Measurements from ENCODE around the gene SEMA5B.
A peak's percentile ranks its signal among the peaks of the same experiment; 100 is the strongest.

The SEMA5B gene

GRCh38 chr3:123027292-123028232, at the start of gene SEMA5B:
SEMA5B (minus strand) TSS chr3:123027763; CDS start chr3:122961263, 66,500 bp downstream.
- no peaks in the 10 kb centered on the region for H3K9me3 ChIP-seq (ENCODE audit: severe bottlenecking)
- peak; percentile 71 for TF ChIP-seq CTCF (IDR thresholded peaks at IDR 0.05; ENCODE audit: low read depth, low read length)
- peak within 1 kb of the TSS; percentile 71 for H3K27ac ChIP-seq
- H3K27me3 ChIP-seq (ENCODE audit: insufficient read depth, low read depth, severe bottlenecking), result no peaks in the 10 kb centered on the region
- H3K36me3 ChIP-seq, result no peaks in the 10 kb centered on the region
- peak; percentile 79 for DNase-seq
- H3K4me3 ChIP-seq (ENCODE audit: low read depth, low read length), result peak within 1 kb of the TSS; percentile 73

GRCh38 chr3:123076496-123077418, 49.2 kb upstream of the SEMA5B start:
- DNase-seq, result no peak
- no peaks in the 10 kb centered on the region for H3K9me3 ChIP-seq (ENCODE audit: severe bottlenecking)
- no peak overlapping the region for H3K4me3 ChIP-seq (ENCODE audit: low read depth, low read length)
- H3K27ac ChIP-seq, result peak overlapping the region; percentile 27
- no peak for TF ChIP-seq CTCF (IDR thresholded peaks at IDR 0.05; ENCODE audit: low read depth, low read length)
- H3K36me3 ChIP-seq, result peaks cover 9% of the 10 kb centered on the region
- H3K27me3 ChIP-seq (ENCODE audit: insufficient read depth, low read depth, severe bottlenecking), result no peaks in the 10 kb centered on the region

- H3K36me3 ChIP-seq, result peaks cover 12% of the 10 kb centered on the region
- H3K27me3 ChIP-seq (ENCODE audit: insufficient read depth, low read depth, severe bottlenecking), result no peaks in the 10 kb centered on the region
- H3K4me3 ChIP-seq (ENCODE audit: low read depth, low read length), result no peak overlapping the region
- H3K9me3 ChIP-seq (ENCODE audit: severe bottlenecking), result no peaks in the 10 kb centered on the region
- no peak for DNase-seq
- TF ChIP-seq CTCF (IDR thresholded peaks at IDR 0.05; ENCODE audit: low read depth, low read length), result no peak
- H3K27ac ChIP-seq, result peak overlapping the region; percentile 27; the same call in 1 of the 2 replicates
Measured at GRCh38 chr3:123076112-123076495, 48.5 kb upstream of the SEMA5B start.

DNA sequence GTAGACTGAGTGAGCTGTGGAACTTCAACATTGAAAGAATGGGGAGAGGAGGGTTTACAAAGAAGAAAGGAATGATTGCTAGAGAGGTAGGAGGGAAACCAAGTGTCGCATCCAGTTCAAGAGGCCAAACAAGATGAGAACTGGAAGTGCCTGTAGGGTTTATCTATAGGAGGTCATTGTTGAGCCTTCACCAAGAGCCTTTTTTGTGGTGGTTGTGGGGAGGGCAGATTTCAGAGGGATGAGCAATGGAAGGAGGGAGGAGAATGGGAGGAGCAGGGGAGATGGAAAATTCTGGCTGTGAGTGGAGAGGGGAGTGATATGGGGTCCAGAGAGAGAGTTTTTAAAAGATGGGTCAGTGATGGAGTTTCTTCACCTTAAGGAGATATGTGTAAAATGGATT, 47.8 kb upstream of the SEMA5B start:
- no peak for DNase-seq
- Histone ChIP-seq H3K27me3 (ENCODE audit: insufficient read depth, low read depth, severe bottlenecking) (no peaks in the 10 kb centered on the region), H3K9me3 (ENCODE audit: severe bottlenecking) (no peaks in the 10 kb centered on the region), H3K36me3 (peaks cover 7% of the 10 kb centered on the region), H3K4me3 (ENCODE audit: low read depth, low read length) (no peak overlapping the region), H3K27ac (no peak overlapping the region)
- TF ChIP-seq CTCF (IDR thresholded peaks at IDR 0.05; ENCODE audit: low read depth, low read length), result no peak

DNA sequence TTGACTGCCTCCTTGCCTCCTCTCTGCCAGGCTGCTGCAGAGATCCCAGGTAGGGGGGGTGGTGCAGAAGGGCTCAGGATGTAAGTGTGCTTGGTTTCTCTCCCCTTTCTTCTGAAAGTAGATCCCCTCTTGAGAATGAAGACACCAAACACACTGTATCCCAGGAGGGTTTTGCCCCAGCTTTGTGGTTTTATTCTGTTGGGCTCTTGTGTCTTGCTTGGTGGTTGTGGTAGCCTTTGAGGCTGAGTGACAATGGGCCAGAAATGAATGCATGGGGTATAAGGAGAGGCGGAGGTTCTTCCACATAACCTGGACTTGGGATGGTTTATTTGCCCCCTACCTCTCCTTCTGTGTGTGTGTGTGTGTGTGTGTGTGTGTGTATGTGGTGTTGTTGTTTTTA, 45.0 kb upstream of the SEMA5B start:
- no peak for TF ChIP-seq CTCF (IDR thresholded peaks at IDR 0.05; ENCODE audit: low read depth, low read length)
- H3K4me3 ChIP-seq (ENCODE audit: low read depth, low read length), result no peak overlapping the region
- no peaks in the 10 kb centered on the region for H3K9me3 ChIP-seq (ENCODE audit: severe bottlenecking)
- no peak overlapping the region for H3K27ac ChIP-seq
- DNase-seq, result no peak
- no peaks in the 10 kb centered on the region for H3K27me3 ChIP-seq (ENCODE audit: insufficient read depth, low read depth, severe bottlenecking)
- peaks cover 7% of the 10 kb centered on the region for H3K36me3 ChIP-seq
